Activated CD4-positive, CD25-positive, alpha-beta regulatory T cell treated with anti-CD3 and anti-CD28 coated beads, Interleukin-2, amount 50 U/mL, for 16 hours (primary cell): ENCODE data around the gene DDO.
"Not testable (repeated sequence)": the region's sequence is repeated elsewhere in the genome, so short reads cannot be mapped to it uniquely, and the experiment has no call there.

Experiments used
- DNase-seq: peaks from one replicate; pipeline ENCODE4 v3.0.0-alpha.2; 2020; ENCODE audit warnings: low read depth, low spot score

Gene DDO

DNA sequence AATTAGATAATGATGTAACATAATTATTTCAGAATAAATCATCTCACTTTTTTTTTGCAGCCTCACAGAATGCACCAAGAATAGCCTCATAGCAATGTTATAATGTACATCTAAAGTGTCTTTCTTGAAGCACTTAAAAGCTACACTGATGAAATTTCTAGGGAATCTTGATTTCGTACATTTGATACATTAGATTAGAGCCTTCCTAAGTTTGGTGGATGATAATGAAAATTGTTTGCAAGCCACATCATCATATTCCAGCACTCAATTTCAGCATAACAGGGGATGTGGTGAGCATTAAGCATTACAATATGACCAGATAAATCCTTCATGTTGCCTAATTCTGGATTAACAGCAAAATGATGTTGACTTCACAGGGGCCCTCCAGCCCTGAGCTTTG, 47.5 kb downstream of the DDO start:
- no peak for DNase-seq

DNA sequence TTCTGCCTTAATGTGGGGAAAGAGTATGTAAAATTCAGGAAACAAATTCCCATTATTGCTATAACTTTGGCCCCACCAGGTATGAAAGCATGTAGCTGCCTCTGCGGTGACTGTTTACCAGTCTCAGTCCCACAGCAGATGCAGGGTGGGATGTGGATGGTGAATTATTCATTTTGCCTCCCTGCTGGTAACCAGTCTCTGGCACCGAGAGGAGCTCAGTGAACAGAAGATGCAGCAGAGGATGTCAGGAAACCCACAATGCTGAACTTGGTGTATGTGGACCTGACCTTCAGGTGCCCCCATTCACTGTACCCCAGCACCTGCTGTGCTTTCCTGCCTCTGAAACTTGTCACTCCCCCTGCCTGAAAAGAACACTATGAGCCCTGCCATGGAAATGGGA, 48.4 kb downstream of the DDO start:
- no peak for DNase-seq

- no peak for DNase-seq
Measured at GRCh38 chr6:110366256-110366655, 49.1 kb downstream of the DDO start.

GRCh38 chr6:110364364-110365105, 50.8 kb downstream of the DDO start:
- DNase-seq = no peak

- DNase-seq = no peak
Measured at GRCh38 chr6:110363748-110364147, 51.6 kb downstream of the DDO start.

DNA sequence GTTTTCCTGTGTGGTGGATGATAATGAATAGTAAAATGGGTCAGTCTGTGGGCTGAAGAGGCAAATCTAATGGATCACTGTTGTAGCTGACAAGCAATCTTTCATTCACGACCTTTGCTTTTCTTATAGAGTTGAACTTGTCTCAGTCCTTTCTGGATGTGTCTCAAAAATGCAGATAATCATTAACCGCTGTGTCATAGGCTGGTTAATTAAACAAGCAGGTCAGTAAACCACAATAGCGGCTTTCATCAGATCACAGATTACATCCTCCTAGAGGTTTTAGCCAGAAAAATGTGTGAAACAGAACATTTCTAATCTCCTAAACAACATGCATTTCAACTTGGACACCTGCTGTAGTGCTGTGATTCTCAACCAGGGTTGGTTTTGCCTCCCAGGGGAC, 54.7 kb downstream of the DDO start:
- DNase-seq = no peak

DNA sequence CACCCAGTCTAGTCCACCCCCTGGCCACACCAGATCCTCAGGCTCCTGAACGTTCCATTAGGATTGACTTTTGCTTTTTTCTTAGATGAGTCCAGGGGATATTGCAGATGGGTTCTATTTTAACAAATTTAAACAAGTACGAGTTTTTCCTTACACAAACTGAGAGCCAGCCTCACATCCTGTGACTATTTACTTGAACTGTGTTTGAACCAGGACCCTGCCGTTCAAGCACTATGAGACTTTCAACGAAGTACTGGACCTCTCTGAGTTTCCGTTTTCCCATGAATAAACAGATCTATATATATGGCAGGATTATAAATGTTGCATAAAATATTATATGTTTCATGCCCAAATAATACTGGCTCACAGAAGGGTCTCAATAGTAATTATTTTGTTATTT, 55.8 kb downstream of the DDO start:
- DNase-seq = no peak

GRCh38 chr6:110358553-110359160, 56.7 kb downstream of the DDO start:
- no peak for DNase-seq

DNA sequence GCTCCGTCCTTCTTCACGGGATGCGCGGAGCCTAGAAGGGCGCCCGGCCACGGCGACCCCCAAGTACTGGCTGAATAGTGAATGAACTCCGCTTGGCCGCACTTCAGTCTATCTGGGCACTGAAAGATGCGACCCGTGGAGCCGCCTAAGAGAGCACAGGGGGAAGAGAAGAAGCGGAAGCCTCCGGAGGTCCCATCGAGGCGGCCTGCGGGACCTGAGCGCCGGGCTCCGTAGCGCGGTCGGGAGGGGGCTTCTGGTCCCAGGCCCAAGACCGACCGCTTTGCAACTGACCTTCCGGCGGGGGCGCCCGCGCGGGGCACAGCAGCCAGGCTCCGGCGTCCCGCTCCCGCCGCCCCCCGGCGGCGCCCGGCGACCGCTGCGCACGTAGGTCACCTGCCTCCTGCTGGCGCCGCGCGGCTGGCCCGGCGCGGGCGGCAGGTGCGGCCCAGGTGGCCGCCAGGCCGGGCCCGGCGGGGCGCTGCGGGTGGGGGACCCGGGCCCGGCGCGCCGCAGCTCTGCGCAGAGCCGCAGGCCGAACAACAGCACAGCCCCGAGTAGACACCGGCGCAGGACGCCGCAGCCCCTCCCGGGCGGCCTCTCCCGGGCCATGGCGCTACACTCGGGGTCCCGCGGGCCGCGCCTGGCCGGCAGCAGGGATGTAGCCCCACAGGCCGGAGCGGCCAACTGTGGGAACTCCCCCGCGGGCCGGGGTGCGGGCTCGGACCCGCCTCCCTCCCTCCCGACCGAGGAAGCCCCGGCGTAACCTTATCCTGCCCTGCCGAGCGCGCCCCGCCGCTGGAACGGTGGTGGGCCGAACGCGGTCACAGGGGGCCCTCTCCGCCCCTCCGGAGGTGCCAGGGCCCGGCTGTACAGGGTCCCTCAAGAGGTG, 57.5 kb downstream of the DDO start, which contains the start of gene METTL24:
TSS of gene METTL24 (minus strand) at position 686 of the 889 bp plus-strand sequence. CDS start at position 609, 77 bp downstream.
- no peak for DNase-seq

- DNase-seq = no peak
Measured at GRCh38 chr6:110357298-110357663, 58.1 kb downstream of the DDO start.

GRCh38 chr6:110356778-110357177, 58.6 kb downstream of the DDO start:
- DNase-seq = no peak

GRCh38 chr6:110355727-110356126, 59.6 kb downstream of the DDO start:
- DNase-seq = no peak

GRCh38 chr6:110355022-110355421, 60.4 kb downstream of the DDO start:
- no peak for DNase-seq

- DNase-seq = no peak
Measured at GRCh38 chr6:110354153-110354552, 61.2 kb downstream of the DDO start.

GRCh38 chr6:110353457-110354001, 61.8 kb downstream of the DDO start:
- no peak for DNase-seq

DNA sequence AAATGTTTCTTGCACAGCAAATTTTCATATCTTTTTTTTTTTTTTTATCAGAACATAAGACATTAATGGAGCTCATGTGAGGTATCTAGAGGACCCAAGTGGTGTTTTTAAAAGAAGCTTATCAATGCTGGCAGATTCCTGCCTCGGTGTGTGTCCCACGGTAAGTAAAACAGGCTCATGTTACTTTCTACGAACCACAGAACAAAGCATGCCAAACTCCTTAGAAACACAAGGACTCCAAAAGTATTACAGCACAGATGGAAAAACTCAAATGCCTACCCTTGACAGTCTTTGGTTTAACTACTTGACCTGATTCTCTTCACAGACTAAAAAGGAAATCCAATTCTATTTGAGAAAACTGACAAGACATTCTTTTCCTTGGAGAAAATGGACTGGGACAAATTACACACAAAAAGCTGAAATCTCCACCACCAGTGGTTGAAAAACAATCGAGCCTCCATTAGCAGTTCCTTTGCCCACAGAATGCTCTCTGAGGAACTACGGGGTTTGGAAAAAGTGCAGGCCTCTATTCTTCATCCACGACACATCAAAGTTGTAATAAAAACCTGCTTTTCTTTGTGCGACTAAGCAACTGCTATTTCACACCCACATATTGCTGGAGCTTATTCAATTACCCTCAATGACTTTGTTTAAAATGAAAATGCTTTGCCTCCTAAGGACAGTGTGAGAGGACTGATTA, 62.7 kb downstream of the DDO start:
- no peak for DNase-seq

DNA sequence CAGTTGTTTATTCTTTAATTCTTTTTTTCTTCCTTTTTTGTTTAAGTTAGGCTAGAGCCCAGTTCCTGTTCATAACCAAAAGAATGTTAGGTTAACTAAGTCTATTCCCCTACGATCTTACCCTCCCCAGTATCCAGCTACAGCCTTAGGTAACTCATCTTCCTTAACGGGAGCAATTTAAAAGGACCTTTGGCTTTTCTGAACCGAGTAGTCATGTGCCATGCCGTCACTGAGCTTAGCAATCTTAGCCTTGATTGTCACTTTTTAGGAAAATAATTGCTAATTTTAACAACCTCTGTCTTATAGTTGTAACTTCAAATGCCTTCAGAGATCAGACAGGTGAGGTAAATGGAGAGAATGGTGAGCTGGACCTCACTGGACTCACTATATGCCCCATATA, 63.4 kb downstream of the DDO start:
- DNase-seq = no peak

DNA sequence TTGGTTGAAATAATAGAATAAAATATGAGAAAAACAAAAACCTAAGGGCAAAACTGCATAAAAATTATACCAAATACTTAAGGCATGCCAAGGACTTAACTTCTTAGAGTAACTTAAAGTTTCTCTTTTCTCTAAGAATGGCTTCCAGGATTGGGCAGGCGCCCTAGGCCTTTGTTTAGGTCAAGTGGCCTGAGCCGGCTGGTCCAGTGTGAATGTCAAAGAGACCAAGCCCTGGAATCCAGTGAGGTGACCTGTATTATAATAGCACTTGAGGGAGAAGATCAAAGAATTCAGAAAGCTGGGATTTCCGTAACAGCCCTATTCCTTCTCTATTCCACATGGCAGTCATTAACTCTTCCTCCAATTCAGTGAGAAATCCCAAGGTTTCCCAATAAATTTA, 63.8 kb downstream of the DDO start:
- DNase-seq = no peak

GRCh38 chr6:110350593-110350992, 64.8 kb downstream of the DDO start:
- not testable (repeated sequence) for DNase-seq

GRCh38 chr6:110348961-110349690, 66.2 kb downstream of the DDO start:
- no peak for DNase-seq

DNA sequence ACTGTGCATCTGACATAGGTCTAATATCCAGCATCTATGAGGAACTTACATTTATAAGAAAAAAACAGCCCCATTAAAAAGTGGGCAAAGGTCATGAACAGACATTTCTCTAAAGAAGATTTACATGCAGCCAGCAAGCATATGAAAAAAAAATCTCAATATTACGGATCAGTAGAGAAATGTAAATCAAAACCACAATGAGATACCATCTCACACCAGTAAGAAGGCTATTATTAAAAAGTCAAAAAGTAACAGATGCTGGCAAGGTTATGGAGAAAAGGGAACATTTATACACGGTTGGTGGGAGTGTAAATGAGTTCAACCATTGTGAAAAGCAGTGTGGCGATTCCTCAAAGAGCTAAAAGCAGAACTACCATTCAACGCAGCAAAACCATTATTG, 70.3 kb downstream of the DDO start:
- DNase-seq = no peak
